Astrocyte of the hippocampus (primary cell): ENCODE measurements around the gene GMCL1.
"Not testable (repeated sequence)": the region's sequence is repeated elsewhere in the genome, so short reads cannot be mapped to it uniquely, and the experiment has no call there.

Source experiments
- DNase-seq: peaks from one replicate; pipeline ENCODE4 v3.0.0; 2011; ENCODE audit warnings: low read depth, low spot score

Gene GMCL1

DNA sequence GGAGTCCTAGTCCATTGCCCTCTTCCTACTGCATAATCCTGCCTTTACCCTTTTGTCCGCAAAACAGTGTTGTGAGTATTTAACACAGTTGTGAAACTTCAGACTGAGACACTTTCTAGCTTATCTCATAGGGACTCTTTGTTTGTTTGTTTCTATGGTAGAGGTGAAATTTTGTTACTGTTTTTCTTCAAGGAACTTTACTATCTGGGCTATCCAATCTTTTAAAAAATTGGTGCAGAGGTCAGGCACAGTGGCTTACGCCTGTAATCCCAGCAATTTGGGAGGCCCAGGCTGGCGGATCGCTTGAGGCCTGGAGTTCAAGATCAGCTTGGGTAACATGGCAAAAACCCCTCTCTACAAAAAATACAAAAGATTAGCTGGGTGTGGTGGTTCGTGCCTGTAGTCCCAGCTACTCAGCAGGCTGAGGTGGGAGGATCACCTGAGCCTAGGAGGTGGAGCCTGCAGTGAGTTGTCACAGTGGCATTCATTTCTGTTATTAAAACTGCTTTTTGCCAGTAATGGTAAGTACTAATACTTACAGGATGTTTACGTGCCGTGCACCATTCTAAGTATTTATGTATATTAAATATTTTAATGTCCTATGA lies 18.8 kb downstream of the GMCL1 start:
- no peak for DNase-seq

DNA sequence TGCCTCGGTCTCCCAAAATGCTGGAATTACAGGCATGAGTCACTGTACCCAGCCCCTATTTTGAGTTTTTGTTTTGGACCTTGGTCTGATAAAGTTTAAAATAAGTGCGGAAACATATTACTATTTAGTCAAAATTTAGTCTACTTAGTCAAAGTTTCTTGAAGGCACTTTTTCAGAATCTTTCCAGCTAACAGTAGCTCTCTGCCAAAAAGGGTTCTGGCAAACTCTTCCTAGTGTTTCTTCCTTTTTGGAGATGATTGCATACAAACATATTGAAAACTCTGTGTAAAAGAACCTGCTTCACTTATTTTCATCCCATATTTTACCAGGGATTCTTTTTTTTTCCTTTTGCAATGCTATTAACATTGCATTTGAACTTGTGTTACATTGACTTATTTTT lies 28.8 kb downstream of the GMCL1 start:
- no peak for DNase-seq

GRCh38 chr2:69863298-69863697 lies 33.8 kb downstream of the GMCL1 start:
- no peak for DNase-seq

GRCh38 chr2:69888451-69888850 lies 59.0 kb downstream of the GMCL1 start:
- no peak for DNase-seq

DNA sequence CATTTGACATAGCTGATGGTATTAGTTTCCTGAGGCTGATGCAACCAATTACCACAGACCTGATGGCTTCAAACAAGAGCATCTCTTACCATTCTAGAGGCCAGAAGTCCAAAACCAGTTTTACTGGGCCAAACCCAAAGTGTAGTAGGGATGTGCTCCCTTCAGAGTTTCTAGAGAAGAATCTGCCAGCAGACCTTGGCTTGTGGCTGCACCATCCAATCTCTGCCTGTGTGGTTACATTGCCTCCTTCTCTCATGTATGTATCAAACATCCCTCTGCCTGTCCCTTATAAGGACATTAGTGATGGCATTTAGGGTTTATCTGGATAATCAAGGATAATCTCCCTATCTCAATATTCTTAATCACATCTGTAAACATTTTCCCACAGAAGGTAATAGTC lies 59.8 kb downstream of the GMCL1 start:
- DNase-seq: no peak

DNA sequence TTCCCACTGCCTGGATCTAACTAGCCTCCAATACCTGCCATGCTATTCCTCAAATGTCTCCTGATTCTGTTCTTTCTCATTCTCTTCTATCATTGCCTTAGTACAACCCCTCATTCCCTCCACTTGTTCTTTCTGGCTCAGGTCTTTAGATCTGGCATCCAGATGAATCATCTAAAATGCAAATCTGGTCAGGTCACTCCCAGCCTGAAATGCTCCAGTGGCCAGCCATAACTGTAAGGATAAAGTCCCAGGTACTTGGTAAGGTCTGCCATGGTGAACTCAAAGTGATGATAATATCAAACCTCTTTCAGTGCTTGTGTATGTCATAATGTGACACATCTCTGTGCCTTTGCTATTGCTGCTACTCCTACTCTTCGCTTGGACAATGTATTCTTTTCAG lies 61.4 kb downstream of the GMCL1 start:
- peak; percentile 5 for DNase-seq

GRCh38 chr2:69892838-69893424 lies 63.5 kb downstream of the GMCL1 start:
- not testable (repeated sequence) for DNase-seq

GRCh38 chr2:69893684-69894551 lies 64.5 kb downstream of the GMCL1 start, which contains the start of gene SNRNP27:
SNRNP27 (plus strand) TSS chr2:69893956; CDS start chr2:69893985, 29 bp downstream.
- peak; percentile 89 for DNase-seq

DNA sequence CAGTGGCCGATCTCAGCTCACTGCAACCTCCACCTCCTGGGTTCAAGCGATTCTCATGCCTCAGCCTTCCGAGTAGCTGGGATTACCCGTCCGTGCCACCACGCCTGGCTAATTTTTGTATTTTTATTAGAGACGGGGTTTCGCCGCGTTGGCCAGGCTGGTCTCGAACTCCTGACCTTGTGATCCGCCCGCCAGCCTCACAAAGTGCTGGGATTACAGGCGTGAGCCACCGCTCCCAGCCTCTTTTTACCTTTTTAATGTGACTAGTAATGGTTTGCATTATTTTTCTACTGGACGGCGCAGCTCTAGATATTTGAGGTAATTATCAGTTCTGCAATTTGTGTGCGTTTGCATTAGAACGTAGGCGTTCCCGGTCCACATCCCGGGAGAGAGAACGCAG lies 65.3 kb downstream of the GMCL1 start:
- DNase-seq: not testable (repeated sequence)

DNA sequence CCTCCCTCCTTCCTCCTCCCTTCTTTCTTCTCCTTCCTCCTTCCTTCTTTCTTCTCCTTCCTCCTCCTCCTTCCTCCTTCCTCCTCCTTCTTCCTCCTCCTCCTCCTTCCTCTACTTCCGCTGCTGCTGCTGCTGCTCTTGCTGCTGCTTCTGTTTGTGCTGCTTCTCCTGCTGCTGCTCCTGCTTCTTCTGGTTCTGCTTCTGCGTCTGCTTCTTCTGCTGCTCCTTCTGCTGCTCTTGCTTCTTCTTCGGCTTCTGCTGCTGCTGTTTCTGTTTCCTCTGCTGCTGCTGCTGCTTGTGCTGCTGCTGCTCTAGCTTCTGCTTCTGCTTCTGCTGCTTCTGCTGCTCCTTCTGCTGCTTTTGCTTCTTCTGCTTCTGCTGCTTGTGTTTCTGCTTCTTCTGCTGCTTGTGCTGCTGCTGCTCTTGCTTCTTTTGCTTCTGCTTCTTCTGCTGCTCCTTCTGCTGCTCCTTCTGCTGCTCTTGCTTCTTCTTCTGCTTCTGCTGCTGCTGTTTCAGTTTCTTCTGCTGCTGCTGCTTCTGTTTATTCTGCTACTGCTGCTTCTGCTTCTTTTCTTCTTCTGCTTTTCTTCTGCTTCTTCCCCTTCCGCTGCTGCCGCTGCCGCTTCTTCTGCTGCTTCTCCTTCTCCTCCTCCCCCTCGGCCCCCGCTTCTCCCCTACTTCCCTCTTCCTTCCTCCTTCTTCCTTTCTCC lies 72.9 kb downstream of the GMCL1 start:
- DNase-seq: no peak

DNA sequence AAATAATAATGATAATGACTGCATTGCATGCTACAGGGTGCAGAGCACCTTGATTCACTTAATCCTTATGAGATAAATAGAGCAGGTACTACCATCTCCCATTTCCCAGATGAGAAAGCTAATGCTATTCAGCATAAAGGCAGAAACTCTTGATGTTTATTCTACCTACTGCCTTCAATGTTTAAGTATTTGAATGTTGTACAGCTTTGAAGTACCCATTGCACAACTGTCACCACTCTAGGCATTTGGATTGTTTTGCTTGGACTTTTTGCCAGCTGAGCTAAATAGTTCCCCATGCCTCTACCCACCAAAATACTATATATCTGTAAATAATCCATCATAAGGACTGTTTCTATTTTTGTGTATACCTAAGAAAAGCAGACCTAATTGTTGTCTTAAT lies 77.8 kb downstream of the GMCL1 start:
- no peak for DNase-seq

GRCh38 chr2:69911985-69912563 lies 82.6 kb downstream of the GMCL1 start:
- peak; percentile 71 for DNase-seq

DNA sequence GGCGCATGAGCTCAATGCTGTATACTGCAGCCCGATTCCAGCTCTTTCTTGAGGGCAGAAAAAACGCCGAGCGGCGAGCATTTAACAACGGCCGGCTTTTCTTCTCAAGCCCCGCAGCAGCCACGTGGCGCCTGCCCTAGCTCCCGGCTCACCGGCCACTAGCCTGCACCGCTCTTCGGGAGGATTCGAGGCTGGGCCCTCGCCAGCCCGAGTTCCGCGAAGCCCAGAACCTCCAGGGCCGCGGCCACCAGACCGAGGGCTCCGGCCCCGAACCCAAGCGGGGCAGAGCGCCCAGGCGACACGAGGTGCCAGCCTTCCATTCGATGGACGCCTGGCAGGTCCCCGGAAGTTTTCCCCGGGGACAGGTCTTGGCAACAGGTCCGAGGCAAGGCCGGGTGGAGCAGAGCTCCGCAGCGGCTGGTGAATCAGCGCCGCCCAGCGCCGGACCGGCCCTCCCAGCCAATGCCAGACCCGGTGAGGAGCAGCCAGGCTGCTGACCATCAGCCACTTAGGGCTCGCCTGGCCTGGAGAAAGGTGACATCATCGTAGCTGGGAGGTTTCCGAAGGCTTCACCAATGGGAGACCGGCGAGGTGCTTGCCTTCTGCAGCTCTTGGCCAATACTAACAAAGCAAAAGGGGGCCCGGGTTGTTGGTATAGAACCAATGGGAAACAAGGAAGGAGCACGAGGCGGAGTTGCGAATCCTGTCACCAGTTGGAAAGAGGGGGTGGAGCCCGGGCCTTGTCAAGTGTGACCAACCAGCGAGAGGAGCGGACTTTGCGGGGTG lies 84.9 kb downstream of the GMCL1 start:
- DNase-seq: peak; percentile 100

GRCh38 chr2:69914950-69915945 lies 85.8 kb downstream of the GMCL1 start, which contains the start of gene MXD1:
MXD1 (plus strand) TSS chr2:69915109; CDS start chr2:69915331, 222 bp downstream.
- peak; percentile 41 for DNase-seq

GRCh38 chr2:69916106-69916505 lies 86.6 kb downstream of the GMCL1 start:
- DNase-seq: no peak

GRCh38 chr2:69917852-69918251 lies 88.4 kb downstream of the GMCL1 start:
- peak; percentile 82 for DNase-seq

DNA sequence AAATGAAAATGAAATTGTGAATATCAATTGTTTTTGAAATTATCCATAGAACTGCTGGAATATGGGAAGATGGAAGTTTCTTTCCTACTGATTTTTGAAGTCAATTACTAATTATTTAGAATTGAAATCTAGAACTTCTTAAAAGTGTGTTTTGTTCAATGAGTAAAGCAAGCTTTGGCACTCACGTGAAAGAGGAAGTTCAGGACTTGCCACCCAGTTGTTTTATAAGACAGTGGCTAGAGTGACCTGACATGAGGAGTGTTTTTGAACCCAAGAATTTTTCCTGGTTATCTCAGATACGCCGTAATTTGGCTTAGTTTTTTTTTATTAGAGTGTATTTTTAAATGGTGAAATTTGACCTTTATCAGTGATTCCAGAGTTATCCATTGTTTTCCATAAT lies 88.9 kb downstream of the GMCL1 start:
- DNase-seq: no peak

- DNase-seq: no peak
Observed at GRCh38 chr2:69923116-69923515, 93.7 kb downstream of the GMCL1 start.

DNA sequence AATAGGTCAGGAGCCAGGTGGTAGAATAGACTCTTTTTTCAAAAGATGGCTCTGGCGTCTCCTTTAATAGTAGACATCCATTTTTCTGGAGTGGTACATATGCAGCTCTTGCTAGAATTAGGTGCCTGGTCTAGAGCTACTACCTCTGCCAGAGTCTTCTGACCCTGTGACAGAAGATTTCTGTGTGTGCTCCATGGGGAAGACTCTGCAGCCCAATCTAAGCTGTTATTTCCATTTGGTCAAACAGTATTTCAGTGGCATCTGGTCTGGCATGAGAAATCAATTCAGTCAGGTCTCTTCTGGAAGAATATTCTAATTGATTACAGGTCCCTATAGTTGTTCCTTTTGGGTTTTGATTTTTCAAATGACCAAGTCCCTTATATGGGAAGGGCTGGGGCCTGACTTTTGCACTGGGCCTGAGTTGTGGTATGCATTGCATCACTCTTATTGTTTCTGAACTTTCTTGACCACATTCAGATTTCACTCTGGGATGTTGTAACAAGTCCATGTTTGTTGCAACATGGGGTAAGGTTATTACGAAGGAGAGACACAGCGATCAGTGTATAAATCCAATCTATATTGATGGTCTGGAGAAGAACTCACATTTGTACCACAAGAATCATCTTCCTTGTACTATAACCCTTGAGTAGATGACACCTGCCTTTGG lies 97.5 kb downstream of the GMCL1 start:
- DNase-seq: peak; percentile 15
